Hematopoietic multipotent progenitor cell (in vitro differentiated cells): ENCODE data around the gene SPDYE4. TPM values are rescaled to one million over a fixed set of nuclear protein-coding genes. Genes with fewer than 3 reads are reported as not detected.

Experiments
- DNase-seq, 3 donors: peaks; one replicate each; pipeline ENCODE4 v3.0.0-alpha.2; 2011 to 2015; ENCODE audit warnings: low read depth in 2 of 3, low spot score in 2 of 3
- total RNA-seq: library from RNA; depleted of rRNA; stranded (reverse); fragments of >200 nt; gene quantifications from one replicate; pipeline ENCODE4 v1.2.3, GENCODE V29; 2012

The SPDYE4 gene
- total RNA-seq, 1 donor: not detected

- peak; percentile 30 to 65 (median 46) for DNase-seq
Observed at GRCh38 chr17:8785547-8786413, 27.4 kb upstream of the SPDYE4 start.

GRCh38 chr17:8782176-8782575 is 23.8 kb upstream of the SPDYE4 start:
- no peak for DNase-seq

GRCh38 chr17:8781776-8782175 is 23.4 kb upstream of the SPDYE4 start:
- no peak for DNase-seq

DNA sequence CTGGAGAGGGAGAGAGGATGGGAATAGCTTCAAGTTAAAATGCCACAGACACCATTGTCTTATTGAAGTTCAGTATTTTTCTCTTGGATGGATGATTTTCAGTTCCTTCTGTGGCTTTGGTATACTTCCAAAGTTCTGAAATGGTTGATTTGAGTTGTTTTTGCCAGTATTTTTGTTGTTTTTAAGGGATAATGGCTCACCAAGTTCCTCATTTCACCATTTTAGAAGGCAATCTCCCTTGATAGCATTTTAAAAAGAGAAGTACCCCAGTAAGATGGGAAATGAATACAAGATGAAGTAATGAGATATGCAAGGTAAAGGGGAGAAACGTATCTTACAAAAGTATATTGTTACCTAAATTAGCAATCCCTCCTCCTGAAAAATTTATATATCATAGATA is 18.5 kb upstream of the SPDYE4 start:
- peak in 1 of 3 donors; percentile 57 for DNase-seq

GRCh38 chr17:8776248-8776647 is 17.9 kb upstream of the SPDYE4 start:
- DNase-seq: no peak

- no peak for DNase-seq
Observed at GRCh38 chr17:8766731-8767130, 8.4 kb upstream of the SPDYE4 start.

- no peak for DNase-seq
Observed at GRCh38 chr17:8762012-8762411, 3.7 kb upstream of the SPDYE4 start.

GRCh38 chr17:8757189-8757588 is 1.2 kb downstream of the SPDYE4 start:
- no peak for DNase-seq

DNA sequence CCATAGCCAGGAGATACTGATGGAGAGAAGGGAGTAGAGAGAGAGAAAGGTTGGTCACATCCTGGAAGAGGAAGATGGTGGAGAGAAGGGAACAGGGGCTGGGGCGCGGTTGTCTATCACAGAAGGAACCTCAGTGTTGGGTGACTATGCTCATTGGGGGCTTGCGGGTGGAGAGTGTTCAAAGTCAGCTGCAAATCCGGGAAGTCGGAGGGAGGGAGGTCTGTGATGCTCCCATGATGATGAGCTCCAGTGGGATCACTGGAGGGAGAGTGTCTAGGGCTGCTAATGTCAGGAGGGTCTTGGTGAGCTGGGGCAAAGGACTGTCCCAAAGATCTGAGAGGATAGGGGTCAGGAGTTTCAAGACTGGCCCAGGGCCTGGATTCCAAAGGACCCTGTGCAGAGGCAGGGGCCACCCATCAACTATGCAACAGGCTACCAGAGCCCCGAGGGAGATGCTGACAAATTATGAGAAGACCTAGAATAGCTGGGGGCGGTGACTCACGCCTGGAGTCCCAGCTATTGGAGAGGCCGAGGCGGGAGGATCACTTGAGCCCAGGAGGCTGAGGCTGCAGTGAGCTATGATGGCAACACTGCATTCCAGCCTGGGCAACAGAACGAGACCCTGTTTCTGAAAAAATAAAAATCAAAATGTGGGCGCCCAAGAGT is 2.6 kb downstream of the SPDYE4 start:
- no peak for DNase-seq

DNA sequence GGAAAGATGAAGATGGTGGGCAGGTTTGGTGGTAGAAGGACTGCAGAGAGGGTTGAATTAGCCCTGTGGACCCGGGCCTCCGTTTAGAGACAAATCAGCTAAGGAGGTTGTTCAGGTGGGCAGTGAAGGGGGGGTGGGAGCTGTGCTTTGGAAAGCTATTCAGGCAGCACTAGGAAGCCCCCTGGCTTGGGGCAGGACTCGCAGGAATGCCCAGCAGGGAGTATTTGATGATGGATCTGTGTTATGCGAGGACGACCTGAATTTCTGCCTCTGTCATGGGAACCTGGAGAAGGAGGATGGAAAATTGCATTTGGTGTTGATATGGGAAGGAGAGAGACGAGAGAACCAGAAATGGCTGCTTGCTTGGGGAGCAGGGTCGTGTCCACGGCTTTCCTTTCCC is 3.5 kb downstream of the SPDYE4 start:
- DNase-seq: no peak

DNA sequence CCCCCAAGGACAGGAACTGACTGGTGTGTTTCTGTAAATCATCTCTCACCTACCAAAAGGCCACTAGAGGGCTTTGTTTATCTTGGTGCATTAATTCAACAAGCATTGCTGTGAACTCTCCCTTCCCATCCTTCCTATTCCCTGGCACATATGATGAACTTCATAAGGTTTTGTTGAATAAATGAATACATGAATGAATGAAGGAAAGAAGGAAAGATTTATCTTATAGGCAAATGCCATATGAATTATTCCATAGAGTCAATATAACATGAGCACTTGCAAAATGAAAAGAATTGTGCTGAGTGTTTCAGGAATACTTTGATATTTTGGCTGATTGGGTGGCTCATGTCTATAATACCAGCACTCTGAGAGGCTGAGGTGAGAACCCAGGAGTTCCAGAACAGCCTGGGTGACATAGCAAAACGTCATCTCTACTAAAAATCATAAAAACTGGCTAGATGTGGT is 4.3 kb downstream of the SPDYE4 start:
- peak in 2 of 3 donors; percentile 30 to 62 for DNase-seq

DNA sequence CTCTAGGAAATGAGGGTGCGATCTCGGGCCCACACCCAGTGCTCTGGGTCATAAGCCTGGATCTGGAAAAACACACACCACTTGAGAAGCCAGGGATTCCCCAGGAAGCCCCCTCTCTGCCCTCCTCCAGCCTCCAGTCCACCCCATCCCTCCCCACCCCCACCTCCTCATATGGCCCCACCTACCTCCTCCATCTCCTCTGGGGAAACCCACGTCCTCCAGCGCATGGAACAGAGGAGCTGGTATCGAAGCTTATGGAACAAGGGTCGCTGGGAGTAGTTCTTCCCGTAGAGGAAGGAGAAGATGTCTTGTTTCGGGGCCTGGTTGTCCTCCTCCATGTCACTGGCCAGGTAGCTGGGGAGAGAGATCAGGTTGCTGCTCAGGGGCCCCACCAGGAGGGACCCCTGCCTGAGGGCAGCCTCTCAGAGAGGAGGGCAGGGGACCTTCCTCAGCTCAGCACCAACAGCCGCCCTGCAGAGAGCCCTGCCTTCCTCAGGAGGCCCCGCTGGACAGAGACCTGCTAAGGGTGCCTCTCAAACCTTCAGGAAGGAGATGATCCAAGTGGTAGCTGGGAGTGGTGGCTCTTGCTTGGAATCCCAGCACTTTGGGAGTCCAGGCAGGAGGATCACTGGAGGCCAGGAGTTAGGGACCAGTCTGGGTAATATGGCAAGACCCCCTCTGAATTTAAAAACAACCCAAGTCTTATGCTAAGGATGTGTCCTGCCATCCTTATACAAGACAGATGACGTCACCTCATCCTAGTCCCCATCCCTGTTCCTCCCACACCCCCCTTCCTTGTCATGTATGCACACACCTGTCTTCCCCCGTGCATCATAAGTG is 5.0 kb downstream of the SPDYE4 start:
- DNase-seq: no peak

GRCh38 chr17:8749616-8750015 is 8.7 kb downstream of the SPDYE4 start:
- DNase-seq: no peak

GRCh38 chr17:8747742-8748141 is 10.6 kb downstream of the SPDYE4 start:
- no peak for DNase-seq

- no peak for DNase-seq
Observed at GRCh38 chr17:8746501-8747236, 11.7 kb downstream of the SPDYE4 start.

- DNase-seq: peak; percentile 69 to 91 (median 84)
Observed at GRCh38 chr17:8745586-8746500, 12.5 kb downstream of the SPDYE4 start.

GRCh38 chr17:8744086-8744785 is 14.1 kb downstream of the SPDYE4 start:
- no peak for DNase-seq

DNA sequence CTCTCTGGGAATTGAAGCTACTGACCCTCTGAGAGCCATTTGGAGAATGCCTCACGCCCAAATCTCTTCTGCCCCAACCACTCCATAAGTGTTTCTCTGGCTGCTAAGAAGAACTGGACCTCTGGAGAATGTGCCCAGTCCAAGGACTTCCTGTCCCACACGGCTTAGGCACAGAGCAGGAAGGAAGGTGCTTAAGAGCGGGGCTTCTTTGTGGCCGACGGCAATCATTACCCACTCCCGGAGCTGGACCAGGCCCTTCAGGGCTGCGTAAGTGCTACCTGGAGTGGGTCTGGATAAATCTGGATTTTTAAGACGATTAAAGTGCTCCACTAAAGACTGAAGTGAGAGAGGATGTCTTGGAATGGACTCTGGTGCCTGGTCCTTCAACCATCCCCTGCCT is 15.5 kb downstream of the SPDYE4 start:
- DNase-seq: no peak

DNA sequence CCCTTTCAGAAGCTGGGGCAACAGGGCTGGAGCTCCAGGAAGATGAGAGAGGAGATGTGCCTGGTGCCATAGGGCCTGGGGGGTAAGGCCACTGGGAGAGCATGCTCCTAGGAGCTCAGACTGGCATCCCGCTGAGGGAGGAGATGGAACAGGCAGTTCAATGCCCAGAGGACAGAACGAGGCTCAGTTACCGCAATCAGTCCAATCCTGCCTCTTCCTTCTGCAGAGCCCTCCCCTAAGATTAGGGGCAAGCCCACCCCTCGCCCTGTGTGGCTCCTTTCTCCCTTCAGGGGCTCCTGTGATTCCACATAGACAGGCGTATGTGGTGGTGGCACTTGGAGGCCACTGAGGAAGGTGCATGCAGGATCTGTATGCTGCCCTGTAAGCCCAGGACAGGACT is 16.1 kb downstream of the SPDYE4 start:
- no peak for DNase-seq
